Gastrocnemius medialis (tissue), 4 donors: Measurements from ENCODE around the gene MALRD1.

ENCODE experiments used
- CTCF ChIP-seq, 5 experiments: fragments of 450-650 bp in 3 of 5; fragments of 200-600 bp in 2 of 5; sonication (generic) in 2 of 5; IDR thresholded peaks in 4 of 5; conservative IDR thresholded peaks in 1 of 5; 1 replicate in 4 of 5; 2 replicates in 1 of 5; pipeline ENCODE4 v1.5.1; 2016 to 2019; ENCODE audit warnings: antibody characterized with exemption in 5 of 5, mild to moderate bottlenecking in 3 of 5, moderate library complexity in 3 of 5
- POLR2A ChIP-seq, 2 donors: fragments of 450-650 bp; IDR thresholded peaks; one replicate each; pipeline ENCODE4 v1.6.1; 2017; ENCODE audit warnings: antibody characterized with exemption in 2 of 2, mild to moderate bottlenecking in 2 of 2, moderate library complexity in 2 of 2

GRCh38 chr10:19570120-19570519, 521.5 kb downstream of the MALRD1 start:
- TF ChIP-seq CTCF (IDR thresholded peaks at IDR 0.05 in 4 of 5, conservative IDR thresholded peaks at IDR 0.05 in 1 of 5): no peak
- no peak for TF ChIP-seq POLR2A (IDR thresholded peaks at IDR 0.05)
